IMR-90 (cell line): Measurements from ENCODE around the gene TRPM8. TPM values are rescaled to one million over a fixed set of nuclear protein-coding genes. Genes with fewer than 3 reads are reported as not detected.

Experiments used
- ATAC-seq: fragments of 200-7000 bp; cut with Tn5 transposase; 2 replicates; pipeline ENCODE4 v1.9.1; 2020; ENCODE audit warnings: low read depth, mild to moderate bottlenecking, moderate library complexity
- BruUV-seq: library from RNA; stranded (reverse); fragments of 400-500 nt; replicated peaks from 2 replicates; lab custom pipeline; 2021; lab: Mats Ljungman, UMichigan
- CTCF ChIA-PET: fragments of 300-600 bp; formaldehyde crosslinking; extraction: SDS; loops from one replicate; lab custom pipeline; 2021; ENCODE audit warnings: antibody characterized with exemption; lab: Yijun Ruan, JAX
- POLR2A ChIA-PET: fragments of 300-600 bp; sonication (Branson Sonifier 250); formaldehyde crosslinking; loops from one replicate; lab custom pipeline; 2022; ENCODE audit warnings: antibody characterized with exemption; ENCODE audit not compliant: unreplicated experiment; lab: Charles Lee
- DNase-seq: peaks from one replicate; pipeline ENCODE4 v3.0.0; 2013
- H2AFZ ChIP-seq: replicated peaks from 2 replicates; pipeline ENCODE3; 2013; ENCODE audit warnings: low read length, mild to moderate bottlenecking; ENCODE audit not compliant: poor library complexity
- H2AK5ac ChIP-seq: 2 replicates; pipeline ENCODE4 v1.6.1; 2013; ENCODE audit warnings: low read depth, low read length, inconsistent platforms
- H2AK9ac ChIP-seq: replicated peaks from 2 replicates; pipeline ENCODE3; 2013; ENCODE audit warnings: mild to moderate bottlenecking, low read depth, low read length, moderate library complexity; ENCODE audit not compliant: poor library complexity
- H2BK120ac ChIP-seq: 2 replicates; pipeline ENCODE4 v1.6.1; 2013; ENCODE audit warnings: low read depth, low read length, inconsistent platforms
- H2BK15ac ChIP-seq: 3 replicates; pipeline ENCODE4 v1.6.1; 2013; ENCODE audit warnings: low read depth, low read length, inconsistent platforms
- H2BK20ac ChIP-seq: 2 replicates; pipeline ENCODE4 v1.6.1; 2013; ENCODE audit warnings: low read depth, mild to moderate bottlenecking, inconsistent platforms, low read length, moderate library complexity
- H2BK5ac ChIP-seq: 2 replicates; pipeline ENCODE4 v1.6.1; 2013; ENCODE audit warnings: mild to moderate bottlenecking, low read depth, low read length, inconsistent platforms; ENCODE audit not compliant: poor library complexity, severe bottlenecking
- H3K14ac ChIP-seq: replicated peaks from 2 replicates; pipeline ENCODE4 v1.6.1; 2013; ENCODE audit warnings: low read depth, low read length, inconsistent platforms
- H3K18ac ChIP-seq: 2 replicates; pipeline ENCODE4 v1.6.1; 2013; ENCODE audit warnings: low read depth, low read length, control low read depth
- H3K23ac ChIP-seq: 2 replicates; pipeline ENCODE4 v1.6.1; 2013; ENCODE audit warnings: low read depth, low read length, inconsistent platforms
- H3K27ac ChIP-seq: 2 replicates; pipeline ENCODE4 v1.5.1; 2013; ENCODE audit warnings: mild to moderate bottlenecking, control low read depth, low read length; ENCODE audit not compliant: insufficient read depth
- H3K27me3 ChIP-seq: 2 replicates; pipeline ENCODE4 v1.6.1; 2013; ENCODE audit warnings: low read length; ENCODE audit not compliant: control insufficient read depth, insufficient read depth
- H3K36me3 ChIP-seq: 2 replicates; pipeline ENCODE4 v1.6.1; 2013; ENCODE audit warnings: low read length, mixed read lengths; ENCODE audit not compliant: control insufficient read depth, insufficient read depth
- H3K4ac ChIP-seq: 2 replicates; pipeline ENCODE4 v1.6.1; 2013; ENCODE audit warnings: low read depth, low read length, inconsistent platforms
- H3K4me1 ChIP-seq: 2 replicates; pipeline ENCODE4 v1.6.1; 2013; ENCODE audit warnings: low read length, mixed read lengths; ENCODE audit not compliant: control insufficient read depth, insufficient read depth
- H3K4me2 ChIP-seq: 2 replicates; pipeline ENCODE4 v1.6.1; 2013; ENCODE audit warnings: low read depth, mild to moderate bottlenecking, control low read depth, low read length, moderate library complexity
- H3K4me3 ChIP-seq: 2 replicates; pipeline ENCODE4 v1.5.1; 2013; ENCODE audit warnings: low read depth, mild to moderate bottlenecking, control low read depth, low read length, moderate library complexity; ENCODE audit not compliant: insufficient read depth
- H3K56ac ChIP-seq: 2 replicates; pipeline ENCODE4 v1.6.1; 2013; ENCODE audit warnings: low read length, inconsistent platforms; ENCODE audit not compliant: insufficient read depth; ENCODE audit errors: extremely low read depth
- H3K79me1 ChIP-seq, 2 experiments: 2 replicates each; pipeline ENCODE4 v1.6.1; 2013; ENCODE audit warnings: low read length in 2 of 2, inconsistent platforms in 1 of 2, low read depth in 1 of 2
- H3K9ac ChIP-seq: 2 replicates; pipeline ENCODE4 v1.6.1; 2013; ENCODE audit warnings: low read depth, low read length, control low read depth
- H3K9me1 ChIP-seq: 2 replicates; pipeline ENCODE4 v1.6.1; 2013; ENCODE audit warnings: low read length, inconsistent platforms; ENCODE audit not compliant: insufficient read depth
- H3K9me3 ChIP-seq: 2 replicates; pipeline ENCODE4 v1.6.1; 2013; ENCODE audit warnings: low read length; ENCODE audit not compliant: control insufficient read depth, insufficient read depth
- H4K20me1 ChIP-seq: 2 replicates; pipeline ENCODE4 v1.6.1; 2013; ENCODE audit warnings: low read length, inconsistent platforms; ENCODE audit not compliant: insufficient read depth
- H4K5ac ChIP-seq: 2 replicates; pipeline ENCODE4 v1.6.1; 2013; ENCODE audit warnings: mild to moderate bottlenecking, low read depth, low read length, control low read depth
- H4K8ac ChIP-seq, 2 experiments: 2 replicates each; pipeline ENCODE4 v1.6.1; 2013; ENCODE audit warnings: low read depth in 2 of 2, low read length in 2 of 2, control low read depth in 1 of 2, inconsistent platforms in 1 of 2
- H4K91ac ChIP-seq: 2 replicates; pipeline ENCODE4 v1.6.1; 2013; ENCODE audit warnings: low read depth, low read length, inconsistent platforms; ENCODE audit not compliant: insufficient read depth
- BHLHE40 ChIP-seq: fragments of 150-350 bp; IDR thresholded peaks from 2 replicates; pipeline ENCODE4 v1.6.1; 2016; ENCODE audit warnings: mild to moderate bottlenecking, low read depth, low read length
- CEBPB ChIP-seq: IDR thresholded peaks from 2 replicates; pipeline ENCODE4 v1.6.1; 2012; ENCODE audit warnings: low read depth, low read length, improper control_type of control experiment
- CHD1 ChIP-seq: IDR thresholded peaks from 2 replicates; pipeline ENCODE4 v1.6.1; 2012; ENCODE audit warnings: low read depth, low read length, improper control_type of control experiment
- ELK1 ChIP-seq: fragments of 150-350 bp; IDR thresholded peaks from 2 replicates; pipeline ENCODE4 v1.6.1; 2016; ENCODE audit warnings: low read depth, mild to moderate bottlenecking, low read length, moderate library complexity, borderline replicate concordance
- MAZ ChIP-seq: IDR thresholded peaks from 2 replicates; pipeline ENCODE4 v1.6.1; 2012; ENCODE audit warnings: low read depth, mild to moderate bottlenecking, low read length, improper control_type of control experiment, moderate library complexity, borderline replicate concordance
- MXI1 ChIP-seq: IDR thresholded peaks from 2 replicates; pipeline ENCODE4 v1.6.1; 2012; ENCODE audit warnings: low read depth, mild to moderate bottlenecking, low read length, moderate library complexity, borderline replicate concordance
- NFE2L2 ChIP-seq: fragments of 150-350 bp; IDR thresholded peaks from 2 replicates; pipeline ENCODE4 v1.6.1; 2016; ENCODE audit warnings: low read depth, mild to moderate bottlenecking, low read length
- POLR2A ChIP-seq: IDR thresholded peaks from 2 replicates; pipeline ENCODE4 v1.6.1; 2012; ENCODE audit warnings: mild to moderate bottlenecking, low read depth, low read length
- RFX5 ChIP-seq: IDR thresholded peaks from 2 replicates; pipeline ENCODE4 v1.8.0; 2012; ENCODE audit warnings: low read depth, mild to moderate bottlenecking, low read length, moderate library complexity
- SMC3 ChIP-seq: fragments of 150-350 bp; IDR thresholded peaks from 2 replicates; pipeline ENCODE4 v1.6.1; 2016; ENCODE audit warnings: low read depth, mild to moderate bottlenecking, antibody characterized with exemption, low read length, moderate library complexity
- WGBS, 2 experiments: methylation state at CpG; one replicate each; pipeline versions ENCODE4 v1.1.5 to v1.1.7; 2013; ENCODE audit warnings: missing lambda C conversion rate in 2 of 2; ENCODE audit not compliant: insufficient read length in 1 of 2; ENCODE audit errors: extremely low coverage in 2 of 2; 5-methylcytosine and 5-hydroxymethylcytosine counted together
- dilution Hi-C: fragments of 300-500 bp; cut with HindIII; formaldehyde crosslinking; loops from one replicate; pipeline ENCODE4 v1.14.3; 2018; ENCODE audit warnings: low sequenced_read_pairs; ENCODE audit not compliant: unreplicated experiment
- in situ Hi-C: fragments of 300-500 bp; cut with MboI; formaldehyde crosslinking; loops from 3 replicates; pipeline ENCODE4 v1.14.3; 2019; ENCODE audit warnings: low sequenced_read_pairs, inconsistent platforms, mixed read lengths
- intact Hi-C: fragments of 100-400 bp; cut with micrococcal nuclease; formaldehyde crosslinking; loops from 2 replicates; pipeline ENCODE4 v1.10.0; 2022
- polyA plus RNA-seq, 3 experiments: library from polyadenylated mRNA; depleted of rRNA; stranded (reverse); fragments of >200 nt; gene quantifications; 2 replicates each; pipeline ENCODE4 v1.2.3, GENCODE V29; 2012; ENCODE audit warnings: low replicate concordance in 1 of 3
- total RNA-seq: library from RNA; depleted of rRNA; stranded (reverse); fragments of >200 nt; gene quantifications from 2 replicates; pipeline ENCODE4 v1.2.3, GENCODE V29; 2012

Gene TRPM8
- total and polyA plus RNA-seq, 2 of the 4 experiments (the other 2 are of a cell fraction), result not detected

DNA sequence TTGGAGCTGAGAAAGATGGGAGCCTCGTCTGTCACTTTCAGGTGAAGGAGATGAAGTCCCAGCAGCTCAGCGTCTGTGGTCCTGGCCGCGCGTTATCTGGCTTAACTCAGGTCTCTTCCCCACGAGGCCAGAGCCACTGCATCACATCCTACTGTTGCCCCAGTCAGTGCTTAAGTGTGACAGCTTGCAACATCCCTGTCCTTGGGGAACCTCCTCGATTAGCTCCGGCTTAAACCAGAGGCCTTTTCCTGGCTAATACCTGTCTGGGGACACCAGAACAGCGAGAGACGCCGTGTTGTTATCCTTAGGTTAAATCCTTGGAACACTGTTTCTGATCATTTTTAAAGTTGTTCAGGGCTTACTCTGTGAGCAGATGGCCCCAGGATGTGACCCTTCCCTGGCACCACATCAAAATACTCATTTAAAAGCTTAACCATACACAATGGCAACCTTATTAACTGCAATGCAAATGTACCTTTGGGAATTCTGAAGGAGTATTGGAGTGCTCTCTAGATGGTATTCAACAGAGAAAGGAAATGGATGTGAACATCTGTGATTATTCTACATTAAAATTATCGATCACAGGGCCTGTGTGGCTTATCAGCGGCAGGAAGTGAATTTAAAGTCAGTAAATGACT is 72.2 kb downstream of the TRPM8 start:
- CTCF ChIA-PET, result interaction anchor here (0.6 kb wide), 1 partner anchor 36 kb away, joined by 3 read pairs; no protein-coding TSS in a partner anchor
- Histone ChIP-seq H2AK5ac (no peak overlapping the region), H3K56ac (no peak overlapping the region), H2BK5ac (no peak overlapping the region), H3K79me1 (no peaks in the 10 kb centered on the region), H3K27me3 (peaks cover 4% of the 10 kb centered on the region), H3K9ac (no peak overlapping the region), H4K8ac (no peak overlapping the region), H3K14ac (no peak overlapping the region), H4K91ac (no peak overlapping the region), H2BK20ac (no peak overlapping the region), H3K9me3 (no peaks in the 10 kb centered on the region), H2AFZ (no peak overlapping the region), H3K36me3 (no peaks in the 10 kb centered on the region), H2BK15ac (no peak overlapping the region), H3K4ac (no peak overlapping the region), H2BK120ac (no peak overlapping the region), H3K9me1 (no peaks in the 10 kb centered on the region), H3K4me2 (no peak overlapping the region), H3K4me1 (no peaks in the 10 kb centered on the region), H4K20me1 (no peaks in the 10 kb centered on the region), H3K27ac (no peak overlapping the region), H3K18ac (no peak overlapping the region), H4K5ac (no peak overlapping the region), H3K23ac (no peak overlapping the region), H2AK9ac (no peak overlapping the region), H3K4me3 (no peak overlapping the region)
- 93% methylated on average over 6 of the region's 13 CpGs; no CpG with 5 or more reads in 1 of the 2 experiments for WGBS, 2 experiments
- in situ Hi-C loops, result loop anchor here (10.0 kb wide), 1 partner anchor 1125 kb away; no protein-coding TSS in a partner anchor
- dilution Hi-C loops, result no loop called here
- intact Hi-C loops, result no loop called here
- POLR2A ChIA-PET, result no interaction called here
- BruUV-seq, result no TSS peak
- TF ChIP-seq RFX5, result no peak
- TF ChIP-seq CEBPB, result no peak
- TF ChIP-seq BHLHE40, result no peak
- TF ChIP-seq ELK1, result no peak
- TF ChIP-seq MAZ, result no peak
- TF ChIP-seq POLR2A, result no peak
- no peak for TF ChIP-seq NFE2L2
- no peak for TF ChIP-seq MXI1
- TF ChIP-seq CHD1, result no peak
- no peak for TF ChIP-seq SMC3
- no peak for DNase-seq
- no peak for ATAC-seq
